ENCODE data around the gene NUDC. TPM values are rescaled to one million over a fixed set of nuclear protein-coding genes. Genes with fewer than 3 reads are reported as not detected.
A peak's percentile ranks its signal among the peaks of the same experiment; 100 is the strongest.

The NUDC gene
- total and polyA plus RNA-seq, 9 of the 15 experiments (the other 6 are each of a cell fraction or from before 2014, with no cell fraction given), result 9.8 to 234 (median 149) TPM

GRCh38 chr1:26900001-26900814 is 21.3 kb upstream of the NUDC start, which contains the start of gene GPATCH3 (continued):
- no peak for TF ChIP-seq ZBTB8A (IDR thresholded peaks at IDR 0.05; ENCODE audit: partially characterized antibody)
- peak; percentile 72 for TF ChIP-seq MXI1 (IDR thresholded peaks at IDR 0.05; ENCODE audit: low read depth, low read length)
- TF ChIP-seq ZNF253 (CRISPR knock-in tag; conservative IDR thresholded peaks at IDR 0.05), result no peak
- TF ChIP-seq SIRT6 (IDR thresholded peaks at IDR 0.05; ENCODE audit: low read depth, low read length), result no peak
- TF ChIP-seq PRPF4 (IDR thresholded peaks at IDR 0.05; ENCODE audit: insufficient read depth, low read depth, low read length, poor library complexity, severe bottlenecking), result no peak
- TF ChIP-seq NBN (IDR thresholded peaks at IDR 0.05; ENCODE audit: low read depth), result 0 out of 2 replicates have a peak, but pooled peaks have one; percentile 41
- TF ChIP-seq CHD4 (IDR thresholded peaks at IDR 0.05; ENCODE audit: insufficient read depth, insufficient replicate concordance, low read depth, low read length, poor library complexity, severe bottlenecking), result no peak
- no peak for TF ChIP-seq RFX1 (IDR thresholded peaks at IDR 0.05)
- TF ChIP-seq NR2C1 (IDR thresholded peaks at IDR 0.05), result peak; percentile 43; the same call in 1 of the 2 replicates
- peak; percentile 13; the same call in 1 of the 2 replicates for TF ChIP-seq NR2C1 (tag; IDR thresholded peaks at IDR 0.05)
- TF ChIP-seq, protein P1, sequence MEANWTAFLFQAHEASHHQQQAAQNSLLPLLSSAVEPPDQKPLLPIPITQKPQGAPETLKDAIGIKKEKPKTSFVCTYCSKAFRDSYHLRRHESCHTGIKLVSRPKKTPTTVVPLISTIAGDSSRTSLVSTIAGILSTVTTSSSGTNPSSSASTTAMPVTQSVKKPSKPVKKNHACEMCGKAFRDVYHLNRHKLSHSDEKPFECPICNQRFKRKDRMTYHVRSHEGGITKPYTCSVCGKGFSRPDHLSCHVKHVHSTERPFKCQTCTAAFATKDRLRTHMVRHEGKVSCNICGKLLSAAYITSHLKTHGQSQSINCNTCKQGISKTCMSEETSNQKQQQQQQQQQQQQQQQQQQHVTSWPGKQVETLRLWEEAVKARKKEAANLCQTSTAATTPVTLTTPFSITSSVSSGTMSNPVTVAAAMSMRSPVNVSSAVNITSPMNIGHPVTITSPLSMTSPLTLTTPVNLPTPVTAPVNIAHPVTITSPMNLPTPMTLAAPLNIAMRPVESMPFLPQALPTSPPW (CRISPR knock-in tag; IDR thresholded peaks at IDR 0.05), result peak; percentile 27; the same call in 1 of the 2 replicates
- peak; percentile 65 to 96 for TF ChIP-seq AFF1 (IDR thresholded peaks at IDR 0.05; ENCODE audit: low read depth in 1 of 2, partially characterized antibody in 2 of 2)
- TF ChIP-seq EP300 (IDR thresholded peaks at IDR 0.05; ENCODE audit: low read length), result peak; percentile 2; the same call in 1 of the 2 replicates
- TF ChIP-seq XRCC5 (IDR thresholded peaks at IDR 0.05; ENCODE audit: low read depth, low read length), result no peak
- TF ChIP-seq SP1 (CRISPR knock-in tag; IDR thresholded peaks at IDR 0.05), result peak; percentile 73
- TF ChIP-seq SFPQ (IDR thresholded peaks at IDR 0.05; ENCODE audit: low read depth, low read length), result no peak
